ENCODE measurements around the gene C12orf54.
"Not testable (repeated sequence)": the region's sequence is repeated elsewhere in the genome, so short reads cannot be mapped to it uniquely, and the experiment has no call there.

Gene C12orf54

DNA sequence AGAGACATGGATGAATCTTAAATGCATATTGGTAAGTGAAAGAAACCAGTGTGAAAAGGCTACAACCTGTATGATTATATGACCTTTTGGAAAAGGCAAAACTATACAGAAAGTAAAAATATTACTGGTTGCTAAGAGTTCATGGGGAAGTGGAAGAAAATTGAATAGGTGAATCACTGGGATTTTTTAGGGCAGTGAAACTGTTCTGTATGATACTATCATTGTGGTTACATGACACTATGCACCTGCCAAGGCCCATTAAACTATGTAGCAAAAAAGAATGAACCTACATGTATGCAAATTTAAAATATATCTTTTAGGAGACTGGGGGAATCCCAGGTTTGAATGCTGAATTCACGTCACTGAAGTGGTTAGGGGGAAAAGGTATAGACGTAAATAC is 30.6 kb downstream of the C12orf54 start:
- TF ChIP-seq, protein P1, sequence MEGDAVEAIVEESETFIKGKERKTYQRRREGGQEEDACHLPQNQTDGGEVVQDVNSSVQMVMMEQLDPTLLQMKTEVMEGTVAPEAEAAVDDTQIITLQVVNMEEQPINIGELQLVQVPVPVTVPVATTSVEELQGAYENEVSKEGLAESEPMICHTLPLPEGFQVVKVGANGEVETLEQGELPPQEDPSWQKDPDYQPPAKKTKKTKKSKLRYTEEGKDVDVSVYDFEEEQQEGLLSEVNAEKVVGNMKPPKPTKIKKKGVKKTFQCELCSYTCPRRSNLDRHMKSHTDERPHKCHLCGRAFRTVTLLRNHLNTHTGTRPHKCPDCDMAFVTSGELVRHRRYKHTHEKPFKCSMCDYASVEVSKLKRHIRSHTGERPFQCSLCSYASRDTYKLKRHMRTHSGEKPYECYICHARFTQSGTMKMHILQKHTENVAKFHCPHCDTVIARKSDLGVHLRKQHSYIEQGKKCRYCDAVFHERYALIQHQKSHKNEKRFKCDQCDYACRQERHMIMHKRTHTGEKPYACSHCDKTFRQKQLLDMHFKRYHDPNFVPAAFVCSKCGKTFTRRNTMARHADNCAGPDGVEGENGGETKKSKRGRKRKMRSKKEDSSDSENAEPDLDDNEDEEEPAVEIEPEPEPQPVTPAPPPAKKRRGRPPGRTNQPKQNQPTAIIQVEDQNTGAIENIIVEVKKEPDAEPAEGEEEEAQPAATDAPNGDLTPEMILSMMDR (IDR thresholded peaks at IDR 0.05; ENCODE audit: insufficient read depth, low read depth, low read length, missing control alignments): no peak
- peak; percentile 63 for DNase-seq (ENCODE audit: low read depth)
- no peak overlapping the region for H3K4me3 ChIP-seq (ENCODE audit: low read depth, low read length)

DNA sequence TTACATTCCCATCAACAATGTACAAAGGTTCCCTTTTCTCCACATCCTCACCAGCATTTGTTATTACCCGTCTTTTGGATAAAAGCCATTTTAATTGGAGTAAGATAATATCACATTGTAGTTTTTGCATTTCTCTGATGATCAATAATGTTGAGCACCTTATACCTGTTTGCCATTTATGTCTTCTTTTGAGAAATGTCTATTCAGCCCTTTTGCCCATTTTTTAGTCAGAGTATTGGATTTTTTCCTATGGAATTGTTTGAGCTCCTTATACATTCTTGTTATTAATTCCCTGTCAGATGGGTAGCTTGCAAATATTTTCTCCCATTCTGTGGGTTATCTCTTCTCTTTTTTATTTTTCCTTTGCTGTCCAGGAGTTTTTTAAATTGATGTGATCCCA is 32.4 kb downstream of the C12orf54 start:
- TF ChIP-seq, protein P1 (IDR thresholded peaks at IDR 0.05; ENCODE audit: insufficient read depth, low read depth, low read length, missing control alignments): no peak
- no peak for DNase-seq (ENCODE audit: low read depth)
- no peak overlapping the region for H3K4me3 ChIP-seq (ENCODE audit: low read depth, low read length)

DNA sequence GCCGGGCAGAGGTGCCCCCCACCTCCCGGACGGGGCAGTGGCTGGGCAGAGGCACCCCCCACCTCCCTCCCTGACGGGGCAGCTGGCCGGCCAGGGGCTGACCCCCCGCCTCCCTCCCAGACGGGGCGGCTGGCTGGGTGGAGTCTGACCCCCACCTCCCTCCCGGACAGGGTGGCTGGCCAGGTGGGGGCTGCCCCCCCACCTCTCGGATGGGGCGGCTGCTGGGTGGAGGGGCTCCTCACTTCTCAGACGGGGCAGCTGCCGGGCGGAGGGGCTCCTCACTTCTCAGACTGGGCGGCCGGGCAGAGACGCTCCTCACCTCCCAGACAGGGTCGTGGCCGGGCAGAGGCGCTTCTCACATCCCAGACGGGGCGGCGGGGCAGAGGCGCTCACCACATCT is 38.1 kb downstream of the C12orf54 start:
- DNase-seq (ENCODE audit: low read depth): not testable (repeated sequence)

DNA sequence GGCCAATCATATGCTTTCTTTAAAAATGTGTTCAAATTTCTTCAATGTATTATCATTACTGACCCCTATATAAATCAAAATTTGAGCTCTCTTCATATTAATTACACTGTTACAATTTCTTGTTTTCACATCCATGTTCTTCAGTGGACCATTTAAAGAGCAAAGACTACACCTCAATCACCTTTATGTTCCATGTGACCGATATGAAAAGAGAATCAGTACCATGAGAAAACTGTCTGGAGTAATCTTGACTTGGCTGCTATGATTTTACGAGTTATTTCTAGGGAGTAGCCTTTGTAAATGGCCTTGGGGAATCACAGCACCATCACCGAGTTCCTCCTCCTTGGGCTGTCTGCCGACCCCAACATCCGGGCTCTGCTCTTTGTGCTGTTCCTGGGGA is 43.0 kb downstream of the C12orf54 start, which contains the start of gene OR8S1:
Gene OR8S1, plus strand, starts transcription at position 301 of the 400 bp plus-strand sequence. Its CDS starts 0 bp downstream, at position 301.
- H3K4me3 ChIP-seq (ENCODE audit: low read depth, low read length): no peak within 1 kb of the TSS
- TF ChIP-seq, protein P1 (IDR thresholded peaks at IDR 0.05; ENCODE audit: insufficient read depth, low read depth, low read length, missing control alignments): no peak
- no peak for DNase-seq (ENCODE audit: low read depth)

More for the DNA sequence above, 38.1 kb downstream of the C12orf54 start:
- H3K4me3 ChIP-seq (ENCODE audit: low read depth, low read length): not testable (repeated sequence)

DNA sequence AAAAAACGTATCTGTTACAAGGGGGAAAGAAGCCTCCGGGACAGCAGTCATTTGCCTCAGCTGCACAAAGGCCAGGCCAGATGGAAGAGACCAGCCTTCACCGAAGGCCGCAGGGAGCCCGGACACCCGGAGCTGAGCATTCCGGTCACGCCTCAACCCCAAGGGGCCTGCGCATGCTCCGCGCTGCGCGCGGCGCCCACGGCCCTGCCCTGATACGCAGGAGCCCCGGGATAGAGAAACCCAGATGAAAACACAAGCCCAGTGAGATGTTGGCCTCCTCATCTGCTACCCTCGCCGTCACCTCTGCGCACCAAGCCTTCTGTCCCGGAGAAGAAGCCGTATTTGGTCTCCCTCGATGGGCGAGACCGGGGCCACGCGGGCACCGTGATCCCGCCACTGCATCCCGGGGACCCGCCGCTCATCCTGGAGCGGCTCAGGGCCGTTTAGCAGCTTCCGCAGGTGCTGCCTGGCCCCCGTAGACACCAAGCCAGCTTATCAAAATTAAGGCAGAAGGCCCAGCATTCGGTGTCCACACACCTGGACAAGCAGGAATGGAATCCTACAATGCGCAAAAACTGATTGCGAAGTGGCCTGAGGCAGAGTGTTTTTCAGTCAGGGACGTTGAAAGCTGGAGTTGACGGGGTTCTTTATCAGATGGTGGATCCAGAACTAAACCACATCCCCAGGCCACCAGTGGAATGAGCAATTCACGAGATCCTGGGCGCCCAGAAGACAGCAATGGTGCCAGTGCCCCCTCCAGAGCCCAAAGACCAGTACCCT is 45.8 kb downstream of the C12orf54 start:
- H3K4me3 ChIP-seq (ENCODE audit: low read depth, low read length): no peak overlapping the region
- no peak for DNase-seq (ENCODE audit: low read depth)
- TF ChIP-seq, protein P1 (IDR thresholded peaks at IDR 0.05; ENCODE audit: insufficient read depth, low read depth, low read length, missing control alignments): no peak

DNA sequence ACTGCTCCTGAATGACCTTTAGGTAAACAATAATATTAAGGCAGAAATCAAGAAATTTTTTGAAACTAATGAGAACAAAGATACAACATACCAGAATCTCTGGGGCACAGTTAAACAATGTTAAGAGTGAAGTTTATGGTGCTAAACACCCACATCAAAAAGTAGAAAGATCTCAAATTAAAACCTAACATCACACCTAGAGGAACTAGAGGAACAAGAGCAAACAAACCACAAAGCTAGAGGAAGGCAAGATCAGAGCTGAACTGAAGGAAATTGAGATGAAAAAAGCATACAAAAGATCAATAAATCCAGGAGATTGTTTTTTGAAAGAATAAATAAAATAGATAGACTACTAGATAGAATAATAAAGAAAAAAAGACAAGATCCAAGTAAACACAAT is 50.3 kb downstream of the C12orf54 start:
- H3K4me3 ChIP-seq (ENCODE audit: low read depth, low read length): no peak overlapping the region
- DNase-seq (ENCODE audit: low read depth): no peak
- TF ChIP-seq, protein P1 (IDR thresholded peaks at IDR 0.05; ENCODE audit: insufficient read depth, low read depth, low read length, missing control alignments): no peak

DNA sequence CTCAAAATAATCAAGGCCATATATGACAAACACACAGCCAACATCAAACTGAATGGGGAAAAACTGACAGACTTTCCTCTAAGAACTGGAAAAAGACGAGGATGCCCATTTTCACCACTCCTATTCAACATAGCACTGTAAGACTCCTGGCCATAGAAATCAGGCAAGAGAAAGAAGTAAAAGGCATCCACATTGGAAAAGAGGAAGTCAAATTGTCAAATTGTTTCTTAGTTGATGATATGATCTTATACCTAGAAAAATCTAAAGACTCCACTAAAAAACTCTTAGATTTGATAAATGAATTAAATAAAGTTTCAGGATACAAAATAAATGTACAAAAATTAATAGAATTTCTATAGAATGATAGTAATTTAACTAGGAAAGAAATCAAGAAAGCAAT is 54.3 kb downstream of the C12orf54 start:
- TF ChIP-seq, protein P1 (IDR thresholded peaks at IDR 0.05; ENCODE audit: insufficient read depth, low read depth, low read length, missing control alignments): no peak
- no peak for DNase-seq (ENCODE audit: low read depth)
- H3K4me3 ChIP-seq (ENCODE audit: low read depth, low read length): no peak overlapping the region

All from GM12865 (cell line).